AG09309 (cell line): ENCODE results near the gene PPP1R14B.

Experiments
- DNase-seq: peaks from one replicate; pipeline ENCODE4 v3.0.0-alpha.2; 2010; ENCODE audit warnings: low read depth
- H3K4me3 ChIP-seq: 2 replicates; pipeline ENCODE4 v1.5.1; 2011; ENCODE audit warnings: mild to moderate bottlenecking, low read depth, low read length, moderate library complexity; ENCODE audit not compliant: control insufficient read depth
- CTCF ChIP-seq: IDR thresholded peaks from 2 replicates; pipeline ENCODE4 v1.5.1; 2011; ENCODE audit warnings: mild to moderate bottlenecking, low read depth, low read length, inconsistent platforms; ENCODE audit not compliant: insufficient read depth, control insufficient read depth; ENCODE audit errors: missing control alignments

The PPP1R14B gene

DNA sequence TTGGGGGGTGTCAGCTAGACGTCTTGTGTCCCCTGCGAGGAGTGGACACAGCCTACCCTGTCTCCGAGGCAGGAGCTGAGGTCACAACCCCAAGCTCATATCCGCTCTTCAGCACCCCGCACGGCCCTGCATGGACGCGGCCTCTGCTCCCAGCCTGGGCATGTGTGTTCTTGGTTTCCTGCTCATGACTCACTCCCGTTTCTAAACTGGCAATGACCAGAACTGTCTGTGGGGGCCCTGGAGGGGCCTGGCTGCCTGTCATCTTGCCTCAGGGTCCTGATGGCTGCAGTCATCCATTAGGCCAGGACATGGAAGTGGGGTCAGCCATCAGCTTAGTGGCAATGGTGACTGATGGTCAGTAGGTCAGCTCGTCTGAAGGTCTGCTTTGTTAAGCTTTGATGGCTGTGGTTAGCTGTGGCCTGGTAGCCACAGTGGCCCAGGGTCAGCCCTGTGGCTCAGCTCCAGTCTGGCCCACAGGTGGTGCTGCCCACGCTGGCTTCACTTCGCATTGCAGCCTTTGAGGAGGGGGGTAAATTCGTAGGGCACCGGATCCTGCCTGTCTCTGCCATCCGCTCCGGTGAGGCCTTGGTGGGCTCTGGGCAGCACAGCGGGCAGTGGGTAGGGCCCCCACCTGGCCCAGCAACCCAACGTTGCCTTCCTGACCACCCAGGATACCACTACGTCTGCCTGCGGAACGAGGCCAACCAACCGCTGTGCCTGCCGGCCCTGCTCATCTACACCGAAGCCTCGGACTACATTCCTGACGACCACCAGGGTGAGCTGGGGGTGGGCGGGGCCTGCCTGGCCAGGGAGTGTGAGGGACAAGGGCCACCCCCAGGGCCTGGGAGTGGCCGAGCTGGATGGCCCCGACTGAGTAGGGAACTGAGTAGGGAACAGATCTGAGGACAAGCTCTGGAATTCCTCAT lies 16.5 kb upstream of the PPP1R14B start:
- no peak for TF ChIP-seq CTCF
- H3K4me3 ChIP-seq, result no peak overlapping the region
- no peak for DNase-seq

DNA sequence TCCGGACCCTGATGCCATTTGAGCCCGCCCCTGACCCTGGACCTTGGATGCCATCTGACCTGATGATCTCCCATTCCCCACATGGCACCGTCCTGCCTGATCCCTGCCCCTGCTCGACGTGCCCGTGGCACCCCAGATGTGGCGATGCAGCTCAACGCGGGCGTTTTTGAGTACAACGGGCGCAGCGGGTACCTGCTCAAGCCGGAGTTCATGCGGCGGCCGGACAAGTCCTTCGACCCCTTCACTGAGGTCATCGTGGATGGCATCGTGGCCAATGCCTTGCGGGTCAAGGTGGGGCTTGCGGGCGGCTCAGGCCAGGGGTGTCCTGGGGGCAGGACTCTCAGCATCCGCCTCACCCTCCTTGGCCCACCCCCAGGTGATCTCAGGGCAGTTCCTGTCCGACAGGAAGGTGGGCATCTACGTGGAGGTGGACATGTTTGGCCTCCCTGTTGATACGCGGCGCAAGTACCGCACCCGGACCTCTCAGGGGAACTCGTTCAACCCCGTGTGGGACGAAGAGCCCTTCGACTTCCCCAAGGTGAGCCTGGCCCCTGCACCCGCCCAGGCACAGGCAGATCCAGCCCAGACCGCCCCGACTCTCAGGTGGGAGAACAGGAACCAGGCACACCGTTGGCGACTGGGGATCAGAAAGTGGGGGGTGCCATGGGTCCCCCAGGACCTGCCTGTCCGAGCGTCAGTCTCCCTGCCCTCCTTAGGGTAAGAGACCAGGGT lies 15.7 kb upstream of the PPP1R14B start:
- no peak for DNase-seq
- H3K4me3 ChIP-seq, result no peak overlapping the region
- TF ChIP-seq CTCF, result no peak

DNA sequence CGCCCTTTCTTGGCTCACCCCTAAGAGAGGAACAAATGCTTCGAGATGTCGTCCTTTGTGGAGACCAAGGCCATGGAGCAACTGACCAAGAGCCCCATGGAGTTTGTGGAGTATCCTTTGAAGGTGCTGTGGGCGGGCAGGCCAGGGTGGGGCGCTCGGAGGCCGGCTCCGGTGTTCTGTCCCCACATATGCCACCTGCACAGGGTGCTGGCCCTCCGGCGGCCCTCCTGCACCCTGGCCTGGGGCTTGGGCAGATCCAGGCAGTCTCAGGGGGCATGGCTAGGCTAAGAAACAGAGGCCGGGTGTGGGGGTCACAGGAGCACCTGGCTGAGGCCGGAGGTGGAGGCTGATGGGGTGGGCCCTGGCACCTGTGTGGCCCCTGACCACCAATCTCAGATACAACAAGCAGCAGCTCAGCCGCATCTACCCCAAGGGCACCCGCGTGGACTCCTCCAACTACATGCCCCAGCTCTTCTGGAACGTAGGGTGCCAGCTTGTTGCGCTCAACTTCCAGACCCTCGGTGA lies 14.9 kb upstream of the PPP1R14B start:
- H3K4me3 ChIP-seq, result no peak overlapping the region
- no peak for DNase-seq
- TF ChIP-seq CTCF, result no peak

DNA sequence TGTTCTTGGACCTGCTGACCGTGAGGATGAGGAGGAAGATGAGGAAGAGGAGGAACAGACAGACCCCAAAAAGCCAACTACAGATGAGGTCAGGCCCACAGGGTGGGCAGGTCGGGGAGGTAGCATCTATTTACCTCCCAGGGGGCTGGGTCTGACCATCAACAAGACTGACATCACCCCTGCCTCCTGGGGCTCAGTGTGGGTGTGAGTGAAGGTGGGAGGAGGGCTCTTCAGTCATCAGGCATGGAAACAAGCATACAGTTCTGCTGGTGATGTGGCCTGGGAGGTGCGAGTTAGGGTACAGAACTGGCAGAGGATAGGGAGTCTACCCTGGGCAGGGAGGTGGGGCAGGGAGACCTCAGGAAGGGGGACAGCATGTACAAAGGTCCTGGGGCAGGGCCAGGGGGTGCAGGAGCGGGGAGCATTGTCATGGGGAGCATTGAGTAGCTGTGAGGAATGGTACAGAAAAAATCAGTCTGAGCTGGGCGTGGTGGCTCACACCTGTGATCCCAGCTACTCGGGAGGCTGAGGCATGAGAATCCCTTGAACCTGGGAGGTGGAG lies 13.5 kb upstream of the PPP1R14B start:
- DNase-seq, result no peak
- H3K4me3 ChIP-seq, result no peak overlapping the region
- TF ChIP-seq CTCF, result no peak

DNA sequence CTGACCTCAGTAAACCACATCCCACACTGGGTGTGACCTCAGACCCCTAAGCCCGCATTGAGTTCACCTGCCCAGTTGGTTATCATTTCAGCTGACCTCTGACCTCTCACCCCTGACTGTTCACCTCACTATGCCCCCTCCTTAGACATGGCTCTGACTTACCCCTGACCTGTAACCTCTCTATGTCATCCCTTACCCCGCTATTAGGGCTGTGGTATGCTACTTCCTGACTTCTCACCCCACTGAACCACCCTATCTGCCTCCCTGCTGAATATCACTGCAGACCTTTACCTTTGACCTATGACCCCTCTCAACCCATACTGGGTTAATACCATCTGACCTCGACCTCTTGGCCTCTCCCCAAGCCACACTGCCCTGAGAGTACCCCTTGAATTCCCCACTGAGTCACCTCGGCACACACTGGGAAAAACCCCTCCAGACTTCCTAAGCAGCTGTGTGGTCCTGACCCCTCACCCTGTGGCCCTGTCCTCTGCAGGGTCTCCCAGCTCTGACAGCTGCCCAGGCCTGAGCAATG lies 12.9 kb upstream of the PPP1R14B start:
- no peak for TF ChIP-seq CTCF
- H3K4me3 ChIP-seq, result no peak overlapping the region
- DNase-seq, result no peak

DNA sequence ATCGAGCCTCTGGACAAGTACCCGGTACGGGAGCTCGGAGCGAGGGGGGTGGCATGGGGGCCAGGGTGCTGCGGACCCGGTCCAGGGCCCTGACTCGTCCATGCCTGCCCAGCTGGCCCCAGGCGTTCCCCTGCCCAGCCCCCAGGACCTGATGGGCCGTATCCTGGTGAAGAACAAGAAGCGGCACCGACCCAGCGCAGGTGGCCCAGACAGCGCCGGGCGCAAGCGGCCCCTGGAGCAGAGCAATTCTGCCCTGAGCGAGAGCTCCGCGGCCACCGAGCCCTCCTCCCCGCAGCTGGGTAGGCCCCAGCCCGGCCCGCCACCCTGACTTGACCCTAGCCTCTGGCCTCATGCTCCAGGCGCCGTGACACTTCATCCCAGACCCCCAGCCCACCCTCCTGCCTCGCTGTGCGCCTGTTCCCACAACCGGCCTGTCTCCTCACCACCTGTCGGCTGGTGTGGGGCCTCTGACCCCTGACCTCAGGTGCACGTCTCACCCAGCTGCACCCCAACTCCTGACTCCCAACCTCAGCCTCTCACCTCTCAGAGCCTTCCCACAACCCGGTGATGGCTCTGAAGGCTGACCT lies 12.3 kb upstream of the PPP1R14B start:
- no peak for TF ChIP-seq CTCF
- H3K4me3 ChIP-seq, result no peak overlapping the region
- DNase-seq, result no peak
